ENCODE data around the gene FRMD3.

DNA sequence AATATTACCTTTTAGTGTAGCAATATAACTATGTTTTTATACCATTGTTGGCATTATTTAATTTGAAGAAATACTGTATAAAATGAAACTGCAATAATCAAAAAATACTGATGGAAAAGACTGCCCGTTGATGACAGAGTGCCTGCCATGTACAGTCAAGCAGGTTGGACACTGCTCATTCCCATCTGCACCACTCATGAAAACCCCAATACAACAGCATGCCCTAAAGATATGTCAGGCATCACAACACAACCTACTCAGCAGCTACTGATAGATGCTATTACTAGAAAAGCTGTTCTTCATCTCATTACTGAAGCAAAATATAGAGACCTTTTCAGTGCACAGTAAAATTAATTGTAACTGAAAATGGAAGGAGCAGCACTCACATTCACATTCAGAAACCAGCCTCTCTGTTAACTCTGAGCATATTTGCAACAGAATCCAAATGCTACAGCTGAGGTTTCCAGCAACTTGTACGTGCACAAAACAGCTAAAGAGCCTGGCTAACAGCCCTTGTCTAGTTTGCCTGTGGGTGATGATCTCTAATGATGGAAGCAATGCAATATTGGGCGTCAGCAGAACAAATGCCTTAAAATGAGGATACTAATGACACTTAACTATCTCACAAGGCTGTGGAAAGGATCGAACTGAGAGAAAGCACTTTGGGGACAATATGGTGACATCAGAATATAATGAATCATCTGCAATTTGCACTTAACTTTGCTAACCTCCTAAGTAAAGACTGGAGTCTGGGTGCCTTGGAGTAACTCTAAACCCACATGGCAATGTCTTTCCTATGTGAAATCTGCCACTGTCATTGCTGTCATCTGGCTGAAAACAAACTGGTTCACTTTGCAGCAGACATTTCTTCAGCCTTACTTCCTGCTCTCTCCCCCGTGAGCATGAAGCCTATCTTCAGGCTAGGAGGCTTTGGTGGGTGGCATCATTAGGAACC lies 280.0 kb downstream of the FRMD3 start:
- TF ChIP-seq, protein P1, sequence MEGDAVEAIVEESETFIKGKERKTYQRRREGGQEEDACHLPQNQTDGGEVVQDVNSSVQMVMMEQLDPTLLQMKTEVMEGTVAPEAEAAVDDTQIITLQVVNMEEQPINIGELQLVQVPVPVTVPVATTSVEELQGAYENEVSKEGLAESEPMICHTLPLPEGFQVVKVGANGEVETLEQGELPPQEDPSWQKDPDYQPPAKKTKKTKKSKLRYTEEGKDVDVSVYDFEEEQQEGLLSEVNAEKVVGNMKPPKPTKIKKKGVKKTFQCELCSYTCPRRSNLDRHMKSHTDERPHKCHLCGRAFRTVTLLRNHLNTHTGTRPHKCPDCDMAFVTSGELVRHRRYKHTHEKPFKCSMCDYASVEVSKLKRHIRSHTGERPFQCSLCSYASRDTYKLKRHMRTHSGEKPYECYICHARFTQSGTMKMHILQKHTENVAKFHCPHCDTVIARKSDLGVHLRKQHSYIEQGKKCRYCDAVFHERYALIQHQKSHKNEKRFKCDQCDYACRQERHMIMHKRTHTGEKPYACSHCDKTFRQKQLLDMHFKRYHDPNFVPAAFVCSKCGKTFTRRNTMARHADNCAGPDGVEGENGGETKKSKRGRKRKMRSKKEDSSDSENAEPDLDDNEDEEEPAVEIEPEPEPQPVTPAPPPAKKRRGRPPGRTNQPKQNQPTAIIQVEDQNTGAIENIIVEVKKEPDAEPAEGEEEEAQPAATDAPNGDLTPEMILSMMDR (IDR thresholded peaks at IDR 0.05; ENCODE audit: low read depth, low read length) = no peak
- no peak for TF ChIP-seq POLR2A (IDR thresholded peaks at IDR 0.05; ENCODE audit: extremely low read depth, insufficient read length)
- no peak for TF ChIP-seq MYC (IDR thresholded peaks at IDR 0.05; ENCODE audit: low read depth, low read length)

Measured in NB4 (cell line).